Measurements from ENCODE around the gene CCDC74B. TPM values are rescaled to one million over a fixed set of nuclear protein-coding genes. Genes with fewer than 3 reads are reported as not detected.
"Not testable (repeated sequence)": the region's sequence is repeated elsewhere in the genome, so short reads cannot be mapped to it uniquely, and the experiment has no call there.

CCDC74B gene
- total RNA-seq, 2 donors from 2014 or later, result 0.83 to 1.7 TPM

- H3K36me3 Mint-ChIP-seq, result no peaks in the 10 kb centered on the region
- no peak for DNase-seq (ENCODE audit: low spot score)
Observed at GRCh38 chr2:130135692-130136541, 9.0 kb downstream of the CCDC74B start.

GRCh38 chr2:130129120-130129829 is 15.6 kb downstream of the CCDC74B start, which contains the start of gene POTEF:
Gene POTEF (minus strand): TSS chr2:130129222. CDS start chr2:130120515, 8,707 bp downstream.
- not testable (repeated sequence) for H3K4me1 Mint-ChIP-seq (ENCODE audit: low read depth in 2 of 2); ATAC-seq; H3K9me3 Mint-ChIP-seq; H3K36me3 Mint-ChIP-seq; DNase-seq (ENCODE audit: low spot score); H3K27ac Mint-ChIP-seq; H3K4me3 Mint-ChIP-seq
- peaks cover 9 to 15% of the 10 kb centered on the region in 2 donors for H3K27me3 Mint-ChIP-seq

More at GRCh38 chr2:130135692-130136541, 9.0 kb downstream of the CCDC74B start:
- no peak overlapping the region for H3K27ac Mint-ChIP-seq
- H3K4me1 Mint-ChIP-seq (ENCODE audit: low read depth in 2 of 2), result no peaks in the 10 kb centered on the region
- no peak for ATAC-seq
- no peak overlapping the region for H3K4me3 Mint-ChIP-seq
- H3K27me3 Mint-ChIP-seq, result peaks cover 11 to 15% of the 10 kb centered on the region in 2 donors
- H3K9me3 Mint-ChIP-seq, result no peaks in the 10 kb centered on the region

GRCh38 chr2:130128464-130128863 is 16.4 kb downstream of the CCDC74B start:
- not testable (repeated sequence) for H3K27ac Mint-ChIP-seq; DNase-seq (ENCODE audit: low spot score); H3K4me3 Mint-ChIP-seq; H3K36me3 Mint-ChIP-seq; H3K9me3 Mint-ChIP-seq; H3K4me1 Mint-ChIP-seq (ENCODE audit: low read depth in 2 of 2)
- peaks cover 9 to 15% of the 10 kb centered on the region in 2 donors for H3K27me3 Mint-ChIP-seq
- peak; percentile 20 to 43 for ATAC-seq

GRCh38 chr2:130127726-130128125 is 17.2 kb downstream of the CCDC74B start:
- not testable (repeated sequence) for H3K4me1 Mint-ChIP-seq (ENCODE audit: low read depth in 2 of 2); H3K9me3 Mint-ChIP-seq; H3K36me3 Mint-ChIP-seq; ATAC-seq; H3K27ac Mint-ChIP-seq; H3K4me3 Mint-ChIP-seq; DNase-seq (ENCODE audit: low spot score)
- peaks cover 9 to 10% of the 10 kb centered on the region in 2 donors for H3K27me3 Mint-ChIP-seq

- not testable (repeated sequence) for H3K9me3 Mint-ChIP-seq; H3K4me1 Mint-ChIP-seq (ENCODE audit: low read depth in 2 of 2); H3K36me3 Mint-ChIP-seq; H3K27me3 Mint-ChIP-seq; DNase-seq (ENCODE audit: low spot score); ATAC-seq; H3K4me3 Mint-ChIP-seq; H3K27ac Mint-ChIP-seq
Observed at GRCh38 chr2:130120924-130121323, 24.0 kb downstream of the CCDC74B start.

GRCh38 chr2:130102597-130103363 is 42.1 kb downstream of the CCDC74B start:
- H3K4me3 Mint-ChIP-seq; ATAC-seq; H3K36me3 Mint-ChIP-seq; H3K9me3 Mint-ChIP-seq; H3K27me3 Mint-ChIP-seq; DNase-seq (ENCODE audit: low spot score); H3K4me1 Mint-ChIP-seq (ENCODE audit: low read depth in 2 of 2); H3K27ac Mint-ChIP-seq: not testable (repeated sequence)

Other genes starting within 250 kb of the CCDC74B start
- gene RAB6C, start 165.4 kb downstream of the CCDC74B start, total RNA-seq, result not detected
- not detected for gene POTEF, start 15.9 kb downstream of the CCDC74B start, total RNA-seq
- gene SMPD4, start 36.5 kb upstream of the CCDC74B start, total RNA-seq, result 100 to 1,000 TPM in 1 of 2 donors, 10 to 100 TPM in 1; 84.8 to 122 TPM
- gene MZT2B, start 37.1 kb upstream of the CCDC74B start, total RNA-seq, result 100 to 1,000 TPM; 179 to 231 TPM
- not detected for gene TUBA3E, start 53.3 kb upstream of the CCDC74B start, total RNA-seq
- 100 to 1,000 TPM in 1 of 2 donors, 10 to 100 TPM in 1; 94.1 to 198 TPM for gene IMP4, start 197.8 kb upstream of the CCDC74B start, total RNA-seq
- 100 to 1,000 TPM in 1 of 2 donors, 10 to 100 TPM in 1; 97.9 to 101 TPM for gene PTPN18, start 210.9 kb upstream of the CCDC74B start, total RNA-seq

Measured in natural killer cell treated with Interleukin-12 subunit alpha and Interleukin-12 subunit beta and Interleukin-15 and Interleukin-18, amount 100 ng/mL, for 72 hours (primary cell).